K562 (cell line): ENCODE results near the gene CCL19. TPM values are rescaled to one million over a fixed set of nuclear protein-coding genes. Genes with fewer than 3 reads are reported as not detected.

Experiments used
- ATAC-seq: fragments of 200-7000 bp; cut with Tn5 transposase; 3 replicates; pipeline ENCODE4 v1.9.1; 2020; ENCODE audit warnings: moderate library complexity
- BruUV-seq: library from RNA; stranded (reverse); fragments of 400-500 nt; replicated peaks from 2 replicates; lab custom pipeline; 2021; lab: Mats Ljungman, UMichigan
- CTCF ChIA-PET: fragments of 300-600 bp; formaldehyde crosslinking; extraction: SDS; loops from one replicate; lab custom pipeline; 2021; ENCODE audit warnings: low intra/inter-chr PET ratio; lab: Yijun Ruan, JAX
- POLR2A ChIA-PET: fragments of 300-600, 350-650 bp; sonication (Branson Sonifier 250); formaldehyde crosslinking; extraction: SDS; loops from one replicate; lab custom pipeline; 2021; ENCODE audit warnings: antibody characterized with exemption, inconsistent platforms; lab: Yijun Ruan, JAX
- DNase-seq, 4 experiments: peaks; one replicate each; pipeline versions ENCODE4 v3.0.0 to v3.0.0-alpha.2; 2011 to 2018; ENCODE audit warnings: low spot score in 3 of 4, mixed read lengths in 3 of 4; ENCODE audit errors: extremely low read depth in 1 of 4
- FAIRE-seq: peaks from 2 replicates; lab custom pipeline; 2011; peaks lifted over from hg19 to GRCh38; lab: Jason Lieb, UNC
- H2AFZ ChIP-seq: 2 replicates; pipeline ENCODE4 v1.6.0; 2011; ENCODE audit warnings: low read depth, low read length, control low read depth, inconsistent platforms
- H3K27ac ChIP-seq: fragments of 200-600 bp; 3 replicates; pipeline ENCODE4 v1.8.0; 2011; ENCODE audit warnings: low read depth, mild to moderate bottlenecking, control low read depth, inconsistent platforms, low read length, moderate library complexity, mixed read lengths; ENCODE audit errors: extremely low read depth
- H3K27me3 ChIP-seq, 2 experiments: fragments of 300-600 bp in 1 of 2; 2 replicates in 1 of 2; 3 replicates in 1 of 2; pipeline versions ENCODE4 v1.6.0 to v1.8.0; 2011; ENCODE audit warnings: inconsistent platforms in 2 of 2, low read length in 2 of 2, mild to moderate bottlenecking in 1 of 2, mixed read lengths in 1 of 2, moderate library complexity in 1 of 2; ENCODE audit not compliant: control insufficient read depth in 2 of 2, insufficient read depth in 2 of 2
- H3K36me3 ChIP-seq: fragments of 300-600 bp; 3 replicates; pipeline ENCODE4 v1.8.0; 2011; ENCODE audit warnings: mild to moderate bottlenecking, low read length, inconsistent platforms; ENCODE audit not compliant: control insufficient read depth, insufficient read depth
- H3K4me1 ChIP-seq, 2 experiments: fragments of 200-600 bp in 1 of 2; replicated peaks in 1 of 2; 2 replicates in 1 of 2; 3 replicates in 1 of 2; pipeline versions ENCODE4 v1.5.1 to v1.8.0; 2011; ENCODE audit warnings: inconsistent platforms in 2 of 2, low read length in 2 of 2, mild to moderate bottlenecking in 1 of 2, mixed read lengths in 1 of 2, moderate library complexity in 1 of 2; ENCODE audit not compliant: control insufficient read depth in 2 of 2, insufficient read depth in 2 of 2
- H3K4me2 ChIP-seq: 2 replicates; pipeline ENCODE4 v1.6.1; 2011; ENCODE audit warnings: low read length, control low read depth, inconsistent platforms, mixed read lengths; ENCODE audit not compliant: insufficient read depth
- H3K4me3 ChIP-seq: fragments of 200-600 bp; sonication (generic), shearing (Covaris generic); 2 replicates; pipeline ENCODE4 v1.5.1; 2016; ENCODE audit warnings: control low read depth, inconsistent platforms
- H3K79me2 ChIP-seq: fragments of 200-600 bp; 3 replicates; pipeline ENCODE4 v1.8.0; 2011; ENCODE audit warnings: low read length, inconsistent platforms; ENCODE audit not compliant: control insufficient read depth, insufficient read depth
- H3K9ac ChIP-seq, 2 experiments: 2 replicates each; pipeline versions ENCODE4 v1.6.0 to v1.6.1; 2011; ENCODE audit warnings: low read depth in 2 of 2, low read length in 2 of 2, control low read depth in 1 of 2, inconsistent platforms in 1 of 2, mild to moderate bottlenecking in 1 of 2, mixed read lengths in 1 of 2; ENCODE audit not compliant: insufficient read depth in 1 of 2
- H3K9me1 ChIP-seq: one replicate; pipeline ENCODE4 v1.6.0; 2011; ENCODE audit warnings: inconsistent platforms, mild to moderate bottlenecking, low read length, moderate library complexity; ENCODE audit not compliant: control insufficient read depth, insufficient read depth
- H3K9me3 ChIP-seq: replicated peaks from 2 replicates; pipeline ENCODE4 v1.5.1; 2011; ENCODE audit warnings: low read depth, low read length, inconsistent platforms; ENCODE audit not compliant: control insufficient read depth, insufficient read depth
- H4K20me1 ChIP-seq: replicated peaks from 2 replicates; pipeline ENCODE4 v1.6.1; 2011; ENCODE audit warnings: low read length, inconsistent platforms, mixed read lengths; ENCODE audit not compliant: control insufficient read depth, insufficient read depth
- CEBPB ChIP-seq: fragments of 450-650 bp; IDR thresholded peaks from 2 replicates; pipeline ENCODE4 v1.6.1; 2016; ENCODE audit warnings: missing genetic modification characterization, missing compliant biosample characterization
- ELF1 ChIP-seq: fragments of 200-800 bp; sonication (Bioruptor generic); IDR thresholded peaks from 2 replicates; pipeline ENCODE4 v1.6.1; 2016; ENCODE audit warnings: missing genetic modification characterization, missing compliant biosample characterization
- LARP7 ChIP-seq: fragments of 450-650 bp; IDR thresholded peaks from 2 replicates; pipeline ENCODE4 v1.6.1; 2016
- NCOA2 ChIP-seq, 2 experiments: fragments of 450-650 bp; IDR thresholded peaks; 2 replicates each; pipeline ENCODE4 v1.6.1; 2018; ENCODE audit warnings: mild to moderate bottlenecking in 2 of 2, moderate library complexity in 1 of 2; ENCODE audit not compliant: partially characterized antibody in 2 of 2
- RBM22 ChIP-seq: fragments of 200-400 bp; formaldehyde crosslinking; IDR thresholded peaks from 2 replicates; pipeline ENCODE4 v1.6.1; 2018; ENCODE audit warnings: low read length, low read depth; ENCODE audit not compliant: poor library complexity, severe bottlenecking
- SAP30 ChIP-seq: fragments of 200-600 bp; sonication (generic); IDR thresholded peaks from 2 replicates; pipeline ENCODE4 v1.6.1; 2012; ENCODE audit warnings: borderline replicate concordance, low read depth, mild to moderate bottlenecking, moderate library complexity, low read length, control low read depth, inconsistent platforms; ENCODE audit not compliant: insufficient read depth, poor library complexity, severe bottlenecking
- ZNF444 ChIP-seq: fragments of 250-450 bp; sonication (Bioruptor Pico); IDR thresholded peaks from 2 replicates; pipeline ENCODE4 v1.4.0; 2020; ENCODE audit warnings: mild to moderate bottlenecking, moderate library complexity
- in situ Hi-C: fragments of 300-500 bp; cut with MboI; formaldehyde crosslinking; loops from 4 replicates; pipeline ENCODE4 v1.15.0; 2018; ENCODE audit warnings: inconsistent platforms, mixed read lengths
- intact Hi-C: fragments of 100-400 bp; cut with micrococcal nuclease; formaldehyde crosslinking; loops from 2 replicates; pipeline ENCODE4 v1.14.2; 2022
- polyA plus RNA-seq, 8 experiments: library from polyadenylated mRNA; depleted of rRNA in 4 of 8; stranded (reverse) in 5 of 8; unstranded in 3 of 8; fragments of >200 nt; fragmentation: Nextera tagmentation in 2 of 8; fragmentation: Illumina TruSeq in 1 of 8; extraction: Ambion mirVana in 2 of 8; extraction: Trizol in 1 of 8; gene quantifications; 2 replicates each; pipeline versions ENCODE4 v1.2.1 to v1.2.3, GENCODE V29; 2011 to 2014; ENCODE audit warnings: inconsistent platforms in 1 of 8, missing spikeins in 1 of 8
- total RNA-seq, 7 experiments: library from RNA; depleted of rRNA in 6 of 7; stranded (reverse); fragments of >200 nt in 6 of 7; fragmentation: Illumina TruSeq in 2 of 7; extraction: Trizol in 2 of 7; gene quantifications; 2 replicates each; pipeline versions ENCODE4 v1.2.1 to v1.2.3, GENCODE V29; 2011 to 2021; ENCODE audit warnings: low replicate concordance in 1 of 7
- TF ChIP-seq, protein P1 (sequence below): fragments of 250-450 bp; sonication (Bioruptor Pico); IDR thresholded peaks from 2 replicates; pipeline ENCODE4 v1.4.0; 2020; ENCODE audit warnings: borderline replicate concordance

Gene CCL19
- total and polyA plus RNA-seq, 9 of the 15 experiments (the other 6 are each of a cell fraction or from before 2014, with no cell fraction given) = not detected

GRCh38 chr9:34644766-34645314 is 46.2 kb downstream of the CCL19 start:
- in situ Hi-C loops = no loop called here
- Histone ChIP-seq H3K4me3 (no peak overlapping the region), H3K4me1 (peaks cover 16 to 21% of the 10 kb centered on the region in 2 experiments; a peak in 4 of 5 replicates), H3K36me3 (peaks cover 19% of the 10 kb centered on the region; the same call in 2 of the 3 replicates), H2AFZ (no peak overlapping the region), H3K9me1 (peaks cover 7% of the 10 kb centered on the region), H3K4me2 (no peak overlapping the region), H3K27ac (no peak overlapping the region), H4K20me1 (no peaks in the 10 kb centered on the region), H3K27me3 (no peaks in the 10 kb centered on the region), H3K9ac (no peak overlapping the region; a peak in 1 of 4 replicates), H3K9me3 (no peaks in the 10 kb centered on the region), H3K79me2 (peaks cover 21% of the 10 kb centered on the region)
- DNase-seq = no peak
- CTCF ChIA-PET = no interaction called here
- no peak for TF ChIP-seq NCOA2 (IDR thresholded peaks at IDR 0.05; ENCODE audit: partially characterized antibody in 2 of 2)
- TF ChIP-seq CEBPB = peak; percentile 33; the same call in 1 of the 2 replicates
- TF ChIP-seq, protein P1, sequence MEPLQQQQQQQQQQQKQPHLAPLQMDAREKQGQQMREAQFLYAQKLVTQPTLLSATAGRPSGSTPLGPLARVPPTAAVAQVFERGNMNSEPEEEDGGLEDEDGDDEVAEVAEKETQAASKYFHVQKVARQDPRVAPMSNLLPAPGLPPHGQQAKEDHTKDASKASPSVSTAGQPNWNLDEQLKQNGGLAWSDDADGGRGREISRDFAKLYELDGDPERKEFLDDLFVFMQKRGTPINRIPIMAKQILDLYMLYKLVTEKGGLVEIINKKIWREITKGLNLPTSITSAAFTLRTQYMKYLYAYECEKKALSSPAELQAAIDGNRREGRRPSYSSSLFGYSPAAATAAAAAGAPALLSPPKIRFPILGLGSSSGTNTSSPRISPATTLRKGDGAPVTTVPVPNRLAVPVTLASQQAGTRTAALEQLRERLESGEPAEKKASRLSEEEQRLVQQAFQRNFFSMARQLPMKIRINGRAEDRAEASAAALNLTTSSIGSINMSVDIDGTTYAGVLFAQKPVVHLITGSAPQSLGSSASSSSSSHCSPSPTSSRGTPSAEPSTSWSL = no peak
- TF ChIP-seq ZNF444 (CRISPR knock-in tag) = no peak
- TF ChIP-seq ELF1 (tag) = no peak
- TF ChIP-seq LARP7 = no peak
- no peak for TF ChIP-seq RBM22
- no peak for TF ChIP-seq SAP30
- POLR2A ChIA-PET = interaction anchor here (1.6 kb wide), 1 partner anchor 9 kb away, joined by 3 read pairs; no protein-coding TSS in a partner anchor
- intact Hi-C loops = no loop called here
- FAIRE-seq = no peak
- no peak for ATAC-seq
- no TSS peak for BruUV-seq
